Adrenal gland (tissue), 12 donors: ENCODE measurements around the gene SOCS7. TPM values are rescaled to one million over a fixed set of nuclear protein-coding genes. Genes with fewer than 3 reads are reported as not detected.

Experiments used
- DNase-seq, 7 donors: peaks; one replicate each; pipeline ENCODE4 v3.0.0-alpha.2; 2019 to 2020
- H3K27ac ChIP-seq, 5 donors: fragments of 200-600 bp; sonication (generic) in 4 of 5; 1 replicate in 3 of 5; 2 replicates in 2 of 5; pipeline versions ENCODE4 v1.5.1 to v1.8.0; 2016 to 2020; ENCODE audit warnings: mild to moderate bottlenecking in 1 of 5
- H3K27me3 ChIP-seq: fragments of 200-600 bp; 2 replicates; pipeline ENCODE4 v1.8.0; 2021
- H3K36me3 ChIP-seq, 2 donors: fragments of 200-600 bp; replicated peaks in 1 of 2; 1 replicate in 1 of 2; 2 replicates in 1 of 2; pipeline versions ENCODE4 v1.5.1 to v1.8.0; 2018 to 2022
- H3K4me1 ChIP-seq, 2 donors: fragments of 200-600 bp; replicated peaks in 1 of 2; 1 replicate in 1 of 2; 2 replicates in 1 of 2; pipeline versions ENCODE4 v1.5.1 to v1.8.0; 2018 to 2021
- H3K4me3 ChIP-seq, 4 donors: fragments of 200-600 bp; sonication (generic) in 3 of 4; one replicate each; pipeline ENCODE4 v1.5.1; 2016 to 2018
- H3K9me3 ChIP-seq, 3 donors: fragments of 200-600 bp; sonication (generic) in 1 of 3; replicated peaks in 1 of 3; 1 replicate in 2 of 3; 2 replicates in 1 of 3; pipeline versions ENCODE4 v1.5.1 to v1.8.0; 2016 to 2021
- CTCF ChIP-seq, 6 experiments: fragments of 450-650 bp in 4 of 6; fragments of 200-600 bp in 2 of 6; sonication (generic) in 1 of 6; IDR thresholded peaks; 1 replicate in 5 of 6; 2 replicates in 1 of 6; pipeline versions ENCODE4 v1.5.1 to v1.8.0; 2016 to 2021; ENCODE audit warnings: antibody characterized with exemption in 6 of 6, mild to moderate bottlenecking in 2 of 6, moderate library complexity in 1 of 6
- POLR2A ChIP-seq, 2 donors: fragments of 450-650 bp; IDR thresholded peaks; one replicate each; pipeline ENCODE4 v1.6.1; 2017; ENCODE audit warnings: antibody characterized with exemption in 2 of 2, mild to moderate bottlenecking in 2 of 2, moderate library complexity in 1 of 2
- WGBS, 4 donors: extraction: QIAGEN DNeasy Blood & Tissue Kit in 2 of 4; methylation state at CpG; one replicate each; pipeline versions ENCODE4 v1.1.5 to v1.1.7; 2013 to 2017; 5-methylcytosine and 5-hydroxymethylcytosine counted together
- intact Hi-C, 2 donors: fragments of 100-400 bp; cut with DNase I; formaldehyde crosslinking; loops; one replicate each; pipeline versions ENCODE4 v1.14.1 to v1.15.0; 2022 to 2023
- polyA plus RNA-seq, 3 donors: library from polyadenylated mRNA; stranded (reverse); fragments of 200-250 nt in 2 of 3; fragments of 350-450 nt in 1 of 3; fragmentation: Illumina TruSeq in 1 of 3; extraction: RNeasy Lipid Tissue Mini Kit (QIAGEN cat#74804) in 1 of 3; gene quantifications; one replicate each; pipeline ENCODE4 v1.2.3, GENCODE V29; 2013 to 2014
- total RNA-seq, 9 donors: library from RNA; depleted of rRNA in 4 of 9; stranded (reverse); fragments of >200 nt in 4 of 9; fragments of 120-200 nt in 1 of 9; fragmentation: NEBNext Ultra II Directional in 1 of 9; extraction: Animal tissue kit (Norgen Biotek cat#: 25700) in 1 of 9; gene quantifications; one replicate each; pipeline versions ENCODE4 v1.1.0 to v1.2.4, GENCODE V29; 2013 to 2023
- donor health status: healthy with polysubstance abuse.
- donor health status: Bipolar disorder and iron deficiency.
- donor health status: DM: yes; HTN: yes; CAD: no.
- donor health status: DM: no; HTN: no; CAD: no.
- donor health status: DM: no; HTN: no; CAD: no.
- donor health status: DM: yes; HTN: yes; CAD: no.

SOCS7 gene
- total and polyA plus RNA-seq, 12 donors, result 2.7 to 51.3 (median 18.5) TPM

- Histone ChIP-seq H3K4me3 (no peak overlapping the region), H3K27ac (no peak overlapping the region), H3K9me3 (no peaks in the 10 kb centered on the region), H3K36me3 (no peaks in the 10 kb centered on the region), H3K27me3 (peaks cover 8% of the 10 kb centered on the region), H3K4me1 (no peaks in the 10 kb centered on the region)
- DNase-seq, result no peak
- 92 to 98% (median 95%) methylated on average over 4 to 11 of the region's 11 CpGs for WGBS, 4 donors
- intact Hi-C loops, result loop anchor here in 1 of 2 donors (10.0 kb wide), 1 partner anchor 328 kb away; no protein-coding TSS in a partner anchor
- TF ChIP-seq POLR2A (IDR thresholded peaks at IDR 0.05) (no peak), CTCF (IDR thresholded peaks at IDR 0.05) (no peak)
Measured at GRCh38 chr17:38336838-38337237, 14.8 kb upstream of the SOCS7 start.

DNA sequence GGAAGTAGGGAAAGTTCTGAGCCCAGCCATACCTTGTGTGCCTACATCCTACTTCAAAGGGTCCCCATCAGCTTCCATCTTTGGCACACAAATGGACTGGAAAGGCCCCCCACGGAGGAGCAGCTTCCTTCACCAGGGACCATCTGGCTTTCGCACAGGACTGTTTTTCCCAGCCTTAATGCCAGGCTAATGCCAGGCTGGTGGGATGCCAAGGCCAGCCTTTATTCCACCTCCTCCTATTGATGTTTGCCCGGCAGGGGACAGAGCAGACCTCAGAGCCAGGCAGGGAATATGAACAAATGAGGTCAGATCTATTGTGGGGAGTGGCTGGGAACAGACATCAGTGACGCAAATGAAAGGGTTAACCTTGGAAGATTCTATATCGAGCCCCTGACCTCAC is 13.6 kb upstream of the SOCS7 start:
- H3K4me1 ChIP-seq, result no peaks in the 10 kb centered on the region
- TF ChIP-seq POLR2A (IDR thresholded peaks at IDR 0.05) (no peak), CTCF (IDR thresholded peaks at IDR 0.05) (no peak)
- H3K9me3 ChIP-seq, result no peaks in the 10 kb centered on the region
- intact Hi-C loops, result loop anchor here in 1 of 2 donors (10.0 kb wide), 1 partner anchor 327 kb away; no protein-coding TSS in a partner anchor
- H3K36me3 ChIP-seq, result no peaks in the 10 kb centered on the region
- 53 to 77% (median 70%) methylated on average over 5 of the region's 5 CpGs for WGBS, 4 donors
- peaks cover 8% of the 10 kb centered on the region for H3K27me3 ChIP-seq
- DNase-seq, result no peak
- no peak overlapping the region for H3K4me3 ChIP-seq
- no peak overlapping the region for H3K27ac ChIP-seq

DNA sequence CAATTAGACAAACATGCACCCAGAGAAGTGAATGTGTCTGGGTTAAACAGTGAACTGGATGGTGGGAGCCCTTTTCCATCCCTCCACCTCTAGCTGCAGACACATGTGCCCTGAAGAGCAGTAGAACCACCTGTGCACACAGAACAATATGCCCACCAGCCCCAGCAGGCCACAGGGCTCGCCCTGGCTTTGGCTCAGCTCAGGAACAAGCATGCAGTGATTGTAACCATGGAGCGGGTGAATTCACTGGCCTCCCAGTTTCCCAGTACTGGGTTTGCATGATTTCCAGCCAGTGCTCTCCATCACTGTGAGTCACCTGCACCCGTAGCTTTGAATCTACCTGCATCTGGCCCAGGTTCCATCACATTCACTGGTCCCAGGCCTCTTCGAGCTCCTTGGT is 13.1 kb upstream of the SOCS7 start:
- Histone ChIP-seq H3K9me3 (no peaks in the 10 kb centered on the region), H3K27ac (no peak overlapping the region), H3K27me3 (peaks cover 5% of the 10 kb centered on the region), H3K4me3 (no peak overlapping the region), H3K36me3 (no peaks in the 10 kb centered on the region), H3K4me1 (no peaks in the 10 kb centered on the region)
- TF ChIP-seq CTCF (IDR thresholded peaks at IDR 0.05) (no peak), POLR2A (IDR thresholded peaks at IDR 0.05) (no peak)
- 91 to 100% (median 94%) methylated on average over 2 to 4 of the region's 4 CpGs for WGBS, 4 donors
- no peak for DNase-seq
- intact Hi-C loops, result loop anchor here in 1 of 2 donors (10.0 kb wide), 1 partner anchor 326 kb away; no protein-coding TSS in a partner anchor

DNA sequence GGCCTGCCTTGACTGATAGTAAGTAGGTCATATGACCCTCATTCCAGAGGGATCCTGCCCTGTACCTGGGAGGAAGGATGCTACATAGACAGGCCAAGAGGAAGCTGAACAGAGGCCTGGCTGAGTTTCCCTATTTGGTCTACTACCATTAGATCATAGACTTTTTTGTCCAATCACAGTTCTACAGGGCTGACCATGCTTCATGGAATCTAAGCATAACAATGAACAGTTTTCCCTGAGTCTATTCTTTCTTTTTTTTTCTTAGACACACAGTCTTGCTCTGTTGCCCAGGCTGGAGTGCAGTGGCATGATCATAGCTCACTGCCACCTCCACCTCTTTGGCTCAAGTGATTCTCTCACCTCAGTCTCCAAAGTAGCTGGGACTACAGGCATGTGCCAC is 11.8 kb upstream of the SOCS7 start:
- intact Hi-C loops, result loop anchor here in 1 of 2 donors (10.0 kb wide), 2 partner anchors 145 to 325 kb away; no protein-coding TSS in a partner anchor
- DNase-seq, result no peak
- TF ChIP-seq POLR2A (IDR thresholded peaks at IDR 0.05), result no peak
- TF ChIP-seq CTCF (IDR thresholded peaks at IDR 0.05), result no peak

More for the DNA sequence above, 11.8 kb upstream of the SOCS7 start:
- Histone ChIP-seq H3K27me3 (no peaks in the 10 kb centered on the region), H3K9me3 (no peaks in the 10 kb centered on the region), H3K27ac (no peak overlapping the region), H3K36me3 (no peaks in the 10 kb centered on the region), H3K4me3 (no peak overlapping the region), H3K4me1 (no peaks in the 10 kb centered on the region)
